Measurements from ENCODE around the gene TSGA10IP.
A peak's percentile ranks its signal among the peaks of the same experiment; 100 is the strongest.

GRCh38 chr11:66001942-66002647, 56.8 kb downstream of the TSGA10IP start, which contains the start of the genes BANF1 and EIF1AD:
- TF ChIP-seq CTCF (IDR thresholded peaks at IDR 0.05) (peak in 1 of 12 donors; percentile 13), POLR2A (IDR thresholded peaks at IDR 0.05) (peak in 1 of 2 donors; percentile 50)

Measured in heart left ventricle (tissue), 13 donors.